HG03558 (cell line): Measurements from ENCODE around the gene TESK2.
"Not testable (repeated sequence)": the region's sequence is repeated elsewhere in the genome, so short reads cannot be mapped to it uniquely, and the experiment has no call there.

Experiments used
- ATAC-seq: cut with Tn5 transposase; IDR thresholded peaks from one replicate; pipeline ENCODE4 v1.9.1; 2021; ENCODE audit warnings: moderate number of reproducible peaks; ENCODE audit not compliant: unreplicated experiment; ENCODE audit errors: extremely low read depth

TESK2 gene

DNA sequence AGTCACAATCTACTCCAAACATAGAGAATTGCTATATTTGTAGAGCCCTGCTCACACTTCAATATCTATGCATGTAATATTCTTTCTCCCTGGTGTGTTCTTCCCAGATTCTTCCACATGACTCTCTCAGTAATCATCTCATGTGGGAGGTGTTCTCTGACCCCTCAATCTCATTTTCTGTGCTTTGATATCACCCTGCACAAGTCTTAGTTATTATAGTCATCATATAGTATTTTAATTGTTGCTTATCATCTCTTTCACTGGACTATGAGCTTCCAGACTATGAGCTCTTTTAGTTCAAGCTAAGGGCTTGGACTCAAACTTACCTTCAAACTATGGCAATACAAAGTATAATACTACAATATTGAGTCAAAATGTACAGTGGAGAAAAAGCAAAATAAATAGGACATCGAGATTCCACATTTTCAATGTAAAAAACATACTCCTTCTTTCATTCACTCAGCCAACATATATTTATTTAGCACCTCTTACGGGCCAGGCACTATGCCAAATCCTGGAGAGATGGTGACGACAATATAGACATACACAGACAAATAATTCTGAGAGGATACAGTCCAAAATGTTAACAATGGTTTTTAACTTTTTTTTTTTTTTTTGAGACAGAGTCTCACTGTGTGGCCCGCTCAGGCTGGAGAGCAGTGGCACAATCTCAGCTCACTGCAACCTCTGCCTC, 12.7 kb downstream of the TESK2 start:
- ATAC-seq: no peak

DNA sequence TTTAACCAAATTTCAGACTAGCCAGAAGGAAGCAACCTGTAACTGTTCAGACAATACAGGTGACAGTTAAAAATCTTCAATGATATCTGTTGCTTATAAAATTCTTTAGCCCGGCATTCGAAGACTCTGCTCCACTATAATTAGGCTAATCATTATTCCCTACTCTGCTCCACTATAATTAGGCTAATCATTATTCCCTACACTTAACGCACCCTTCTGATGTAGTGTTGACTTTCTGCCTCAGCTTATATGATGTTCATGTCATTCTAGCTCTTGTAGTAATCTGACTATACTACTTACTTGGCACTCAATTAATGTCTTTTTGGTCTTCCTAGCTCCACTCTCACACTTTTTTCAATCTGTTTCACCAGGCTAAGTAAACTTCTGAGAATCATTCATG, 13.3 kb downstream of the TESK2 start:
- no peak for ATAC-seq

DNA sequence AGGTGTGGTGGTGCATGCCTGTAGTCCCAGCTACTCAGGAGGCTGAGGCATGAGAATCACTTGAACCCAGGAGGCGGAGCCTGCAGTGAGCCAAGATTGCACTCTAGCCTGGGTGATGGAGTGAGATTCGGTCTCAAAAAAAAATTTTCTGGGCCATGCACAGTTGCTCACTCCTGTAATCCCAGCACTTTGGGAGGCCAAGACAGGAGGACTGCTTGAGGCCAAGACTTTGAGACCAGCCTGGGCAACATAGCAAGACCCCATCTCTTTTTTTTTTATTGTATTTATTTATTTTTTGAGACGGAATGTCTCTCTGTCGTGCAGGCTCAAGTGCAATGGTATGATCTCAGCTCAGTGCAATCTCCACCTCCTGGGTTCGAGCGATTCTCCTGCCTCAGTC, 16.8 kb downstream of the TESK2 start:
- ATAC-seq: not testable (repeated sequence)

DNA sequence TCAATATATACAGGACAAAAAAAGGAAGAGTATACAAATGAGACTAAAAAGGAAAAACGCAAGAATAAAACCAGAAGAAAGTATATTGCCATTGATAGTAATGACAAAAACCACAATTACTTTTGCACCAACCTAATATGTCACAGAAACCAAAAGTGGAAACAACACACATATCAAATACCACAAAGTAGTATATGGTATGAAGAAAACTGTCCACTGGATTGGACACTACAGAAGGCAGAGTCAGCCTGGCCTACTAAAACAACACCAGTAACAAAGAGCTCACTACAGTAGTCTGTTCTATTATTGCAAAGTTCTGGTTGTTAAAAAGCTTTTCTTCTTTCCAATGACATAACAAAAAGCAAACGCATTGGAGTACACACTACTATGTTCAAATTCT, 17.7 kb downstream of the TESK2 start:
- ATAC-seq: no peak

DNA sequence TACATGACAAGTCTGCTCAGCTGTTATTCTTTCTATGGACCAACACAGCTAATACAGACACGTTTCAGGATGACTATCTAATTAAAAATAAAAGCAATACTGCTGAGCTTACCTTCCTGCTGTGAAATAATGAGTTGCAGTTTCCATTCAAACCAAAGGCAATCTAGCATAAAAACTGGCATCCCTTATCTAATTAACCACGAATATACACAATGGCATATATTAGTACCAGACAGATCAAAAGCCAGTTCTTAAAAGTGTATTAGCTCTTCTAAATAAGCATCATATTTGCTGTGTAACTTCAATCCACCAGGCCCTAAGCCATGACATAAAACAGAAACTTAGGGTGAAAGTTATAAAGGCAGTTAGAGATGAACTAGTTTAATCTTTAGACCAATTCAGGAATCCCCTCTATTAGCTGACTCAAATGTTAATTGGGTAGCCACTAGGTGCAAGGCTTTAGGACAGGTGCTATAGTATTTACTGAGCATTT, 20.6 kb downstream of the TESK2 start:
- no peak for ATAC-seq

DNA sequence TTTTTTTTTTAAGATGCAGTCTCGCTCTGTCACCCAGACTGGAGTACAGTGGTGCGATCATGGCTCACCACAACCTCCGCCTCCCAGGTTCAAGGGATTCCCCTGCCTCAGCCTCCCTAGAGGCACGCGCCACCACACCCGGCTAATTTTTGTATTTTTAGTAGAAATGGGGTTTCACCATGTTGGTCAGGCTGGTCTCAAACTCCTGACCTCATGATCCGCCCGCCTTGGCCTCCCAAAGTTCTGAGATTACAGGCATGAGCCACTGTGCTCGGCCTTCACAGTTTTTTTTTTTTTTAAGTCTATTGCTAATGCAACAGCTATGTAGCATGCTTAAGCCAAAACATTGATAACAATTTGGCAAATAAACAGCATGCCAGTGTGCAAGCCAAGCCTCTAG, 23.6 kb downstream of the TESK2 start:
- not testable (repeated sequence) for ATAC-seq

DNA sequence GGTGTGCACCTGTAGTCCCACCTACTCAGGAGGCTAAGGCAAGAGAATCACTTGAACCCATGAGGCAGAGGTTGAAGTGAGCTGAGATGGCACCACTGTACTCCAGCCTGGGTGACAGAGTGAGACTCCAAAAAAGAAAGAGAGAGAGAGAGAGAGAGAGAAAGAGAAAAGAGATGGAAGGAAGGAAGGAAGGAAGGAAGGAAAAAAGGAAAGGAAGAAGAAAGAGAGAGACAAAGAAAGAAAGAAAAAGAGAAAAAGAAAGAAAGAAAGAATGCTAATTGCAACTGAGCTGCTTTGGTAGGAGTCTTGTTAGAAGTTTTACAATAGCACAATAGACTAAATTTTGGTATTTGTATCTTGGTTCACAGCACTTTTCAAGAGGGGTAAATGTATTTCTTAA, 25.7 kb downstream of the TESK2 start:
- ATAC-seq: no peak

DNA sequence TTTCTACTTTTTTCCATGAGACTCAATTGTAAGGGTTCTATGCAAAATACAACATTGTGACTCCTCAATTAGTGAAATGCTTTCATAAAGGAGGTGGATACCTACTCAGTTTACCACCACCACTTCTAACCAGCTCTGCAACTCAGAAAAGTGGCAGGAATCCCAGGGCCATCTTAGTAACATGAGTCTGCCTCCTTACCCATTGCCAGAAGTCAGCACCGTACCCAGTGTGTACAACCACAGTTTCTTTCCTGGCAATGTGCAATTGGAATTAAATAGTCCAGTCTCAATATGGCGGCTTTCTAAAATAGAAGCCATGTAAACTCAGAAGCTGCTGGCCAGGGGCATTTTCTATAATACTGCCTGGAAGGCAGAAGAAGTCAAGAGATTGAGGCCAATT, 32.1 kb downstream of the TESK2 start:
- ATAC-seq: no peak

DNA sequence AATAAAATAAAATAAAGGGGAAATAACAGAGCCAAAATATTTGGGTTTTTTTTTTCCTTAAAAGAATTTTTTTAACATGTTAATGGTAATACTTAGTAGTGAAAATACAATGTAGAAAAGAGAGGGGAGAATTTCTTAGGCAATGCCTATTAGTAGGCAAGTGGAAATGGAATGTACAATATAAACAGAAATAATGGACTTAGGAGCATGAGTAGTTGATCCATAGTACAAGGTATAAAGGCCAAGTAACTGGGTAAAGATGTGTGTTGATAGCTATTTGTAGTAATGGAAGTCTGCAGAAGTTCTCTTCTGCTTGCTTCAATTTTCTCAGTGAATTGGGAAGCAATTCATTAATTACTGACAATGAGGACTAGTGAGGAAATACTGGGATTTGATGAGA, 34.4 kb downstream of the TESK2 start:
- ATAC-seq: no peak

DNA sequence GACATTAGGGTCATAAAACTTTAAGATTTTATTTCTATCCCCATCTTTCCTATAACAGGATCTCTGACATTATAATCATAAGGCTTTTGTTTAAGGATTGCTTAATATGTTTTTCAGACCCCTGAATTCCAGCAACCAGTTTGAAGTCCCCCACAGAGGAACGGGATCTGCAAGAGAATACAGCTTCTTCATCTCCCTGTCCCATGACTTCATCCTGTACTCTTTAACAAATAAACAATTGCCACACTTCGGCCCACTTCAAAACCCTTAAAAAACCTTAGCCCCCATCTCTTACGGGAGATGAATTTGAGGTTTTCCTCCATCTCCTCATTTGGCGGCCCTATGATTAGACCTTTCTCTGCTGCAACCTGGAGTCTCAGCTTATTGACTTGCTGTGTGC, 35.8 kb downstream of the TESK2 start:
- no peak for ATAC-seq

DNA sequence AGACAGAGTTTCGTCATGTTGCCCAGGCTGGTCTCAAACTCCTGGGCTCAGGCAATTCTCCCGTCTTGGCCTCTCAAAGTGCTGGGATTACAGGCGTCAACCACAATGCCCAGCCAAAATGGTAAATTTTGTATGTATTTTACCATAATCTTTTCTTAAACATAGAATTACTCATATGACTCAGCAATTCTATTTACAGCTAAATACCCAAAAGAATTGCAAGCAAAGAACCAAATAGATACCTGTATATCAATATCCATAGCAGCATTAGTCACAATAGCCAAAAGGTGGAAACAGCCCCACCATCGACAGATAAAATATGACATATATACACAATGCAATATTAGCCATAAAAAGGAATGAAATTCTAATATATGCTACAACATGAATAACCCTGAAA, 36.5 kb downstream of the TESK2 start:
- ATAC-seq: no peak

DNA sequence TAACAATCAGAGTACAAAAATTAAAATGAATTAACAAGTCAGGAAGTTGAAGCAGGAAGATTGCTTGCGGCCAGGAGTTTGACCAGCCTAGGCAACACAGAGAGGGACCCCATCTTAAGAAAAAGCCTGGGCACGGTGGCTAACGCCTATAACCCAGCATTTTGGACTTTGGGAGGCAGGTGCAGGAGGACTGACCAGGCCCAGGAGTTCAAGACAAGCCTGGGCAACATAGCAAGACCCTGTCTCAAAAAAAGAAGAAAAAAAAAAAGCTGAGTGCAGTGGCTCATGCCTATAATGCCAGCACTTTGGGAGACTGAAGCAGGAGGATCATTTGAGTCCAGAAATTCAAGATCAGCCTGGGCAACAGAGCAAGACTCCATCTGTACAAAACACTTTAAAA, 38.5 kb downstream of the TESK2 start:
- no peak for ATAC-seq

DNA sequence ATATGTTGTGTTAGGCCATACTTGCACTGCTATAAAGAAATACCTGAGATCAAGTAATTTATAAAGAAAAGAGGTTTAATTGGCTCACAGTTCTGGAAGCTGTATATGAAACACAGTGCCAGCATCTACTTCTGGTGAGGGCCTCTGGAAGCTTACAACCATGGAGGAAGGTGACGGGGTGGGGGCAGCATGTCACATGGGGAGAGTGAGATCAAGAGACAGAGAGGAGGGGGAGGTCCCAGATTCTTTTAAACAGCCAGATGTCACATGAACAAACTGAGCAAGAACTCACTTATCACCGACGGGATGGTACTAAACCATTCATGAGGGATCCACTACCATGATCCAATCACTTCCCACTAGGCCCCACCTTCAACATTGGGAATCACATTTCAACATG, 42.6 kb downstream of the TESK2 start:
- ATAC-seq: no peak

DNA sequence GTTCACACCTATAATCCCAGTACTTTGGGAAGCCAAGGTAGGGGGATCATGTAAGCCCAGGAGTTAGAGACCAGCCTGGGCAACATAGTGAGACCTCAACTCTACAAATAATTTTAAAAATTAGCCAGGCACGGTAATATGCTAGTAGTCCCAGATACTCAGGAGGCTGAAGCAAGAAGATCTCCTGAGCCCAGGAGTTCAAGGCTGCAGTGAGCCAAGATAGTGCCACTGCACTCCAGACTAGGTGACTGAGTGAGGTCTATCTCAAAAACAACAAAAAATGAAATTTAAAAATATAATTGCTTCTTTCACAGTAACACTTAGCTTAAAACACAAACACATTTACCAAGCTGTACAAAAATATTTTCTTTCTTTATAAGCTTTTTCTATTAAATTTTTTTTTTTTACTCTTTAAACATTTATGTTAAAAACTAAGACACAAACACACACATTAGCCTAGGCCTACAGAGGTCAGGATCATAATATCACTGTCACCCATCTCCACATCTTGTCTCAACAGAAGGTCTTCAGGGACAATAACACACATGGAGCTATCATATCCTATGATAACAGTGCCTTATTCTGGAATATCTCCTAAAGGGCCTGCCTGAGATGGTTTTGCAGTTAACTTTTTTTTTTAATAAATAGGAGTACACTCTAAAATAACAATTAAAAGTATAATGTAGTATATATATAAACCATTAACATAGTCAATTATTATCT, 43.9 kb downstream of the TESK2 start:
- no peak for ATAC-seq

DNA sequence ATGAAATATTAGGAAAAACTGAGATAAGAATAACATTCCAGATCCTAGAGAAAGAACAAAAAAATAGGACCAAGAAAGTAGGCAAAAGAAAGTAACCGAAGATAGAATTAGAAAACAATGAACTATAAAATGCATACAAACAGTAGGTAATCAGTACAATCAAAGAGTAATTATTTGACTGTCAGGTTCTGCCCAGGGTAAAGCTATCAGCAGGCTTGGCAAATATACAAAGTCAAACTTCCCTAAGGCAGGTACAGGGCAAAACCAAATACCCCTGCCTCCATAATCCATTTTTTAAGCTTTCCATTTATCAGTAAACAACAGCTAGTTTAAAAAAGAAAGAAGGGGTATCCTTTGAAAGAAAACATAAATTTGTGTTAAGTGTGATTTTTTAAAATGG, 44.4 kb downstream of the TESK2 start:
- ATAC-seq: no peak

DNA sequence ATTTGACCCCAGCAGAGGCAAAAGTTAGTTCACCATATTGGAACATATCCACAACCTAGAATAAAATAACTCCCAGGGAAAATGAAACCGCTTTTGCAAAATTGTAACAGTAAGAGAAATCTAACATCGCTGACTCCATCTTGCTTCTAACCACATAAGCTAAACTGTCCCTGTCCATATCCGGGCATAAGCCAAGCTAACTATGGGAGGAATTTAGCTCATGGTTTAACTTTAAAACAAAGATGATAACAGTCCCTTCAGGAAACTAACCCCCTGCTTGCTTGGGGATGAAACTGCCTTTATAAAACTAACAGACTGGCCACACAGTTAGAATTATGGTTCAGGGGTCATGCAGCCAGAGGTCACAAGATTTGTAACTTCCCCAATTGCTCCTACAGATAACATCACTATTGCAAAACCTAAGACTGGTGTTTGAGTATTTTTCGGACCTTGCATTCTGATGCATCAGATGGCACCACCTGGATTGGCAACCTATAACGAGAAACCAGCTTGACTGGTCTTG, 46.3 kb downstream of the TESK2 start:
- no peak for ATAC-seq

DNA sequence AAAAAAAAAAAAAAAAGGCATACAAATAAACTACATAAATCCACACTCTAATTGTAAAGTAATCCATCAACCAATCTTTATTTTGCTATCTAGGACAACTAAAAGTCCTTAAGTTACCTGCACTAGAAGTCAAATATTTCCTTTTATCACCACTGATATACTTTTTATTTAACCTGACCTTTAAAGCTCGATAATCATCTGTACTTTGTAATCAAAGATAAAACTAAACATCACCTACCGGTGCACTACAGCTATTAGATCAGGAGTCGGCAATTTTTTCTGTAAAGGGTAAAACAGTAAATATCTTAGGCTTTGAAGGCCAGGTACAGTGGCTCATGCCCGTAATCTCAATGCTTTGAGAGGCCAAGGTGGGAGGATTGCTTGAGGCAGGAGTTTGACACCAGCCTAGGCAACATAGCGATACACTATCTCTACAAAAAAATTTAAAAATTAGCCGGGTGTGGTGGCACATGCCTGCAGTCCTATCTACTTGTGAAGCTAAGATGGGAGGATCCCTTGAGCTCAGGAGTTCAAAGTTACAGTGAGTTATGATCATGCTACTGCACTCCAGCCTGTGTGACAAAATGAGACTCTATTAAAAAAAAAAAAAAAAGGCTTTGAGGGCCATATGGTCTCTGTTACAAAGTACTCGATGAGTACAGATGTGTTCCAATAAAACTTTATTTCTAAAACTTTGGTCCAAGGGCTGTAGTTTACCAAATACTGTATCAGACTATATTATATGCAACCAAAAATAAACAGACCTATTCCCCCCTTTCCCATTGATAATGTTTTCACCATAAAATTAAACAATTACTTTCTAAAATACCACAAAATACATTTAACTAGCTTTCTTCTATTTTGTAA, 47.1 kb downstream of the TESK2 start:
- ATAC-seq: no peak

DNA sequence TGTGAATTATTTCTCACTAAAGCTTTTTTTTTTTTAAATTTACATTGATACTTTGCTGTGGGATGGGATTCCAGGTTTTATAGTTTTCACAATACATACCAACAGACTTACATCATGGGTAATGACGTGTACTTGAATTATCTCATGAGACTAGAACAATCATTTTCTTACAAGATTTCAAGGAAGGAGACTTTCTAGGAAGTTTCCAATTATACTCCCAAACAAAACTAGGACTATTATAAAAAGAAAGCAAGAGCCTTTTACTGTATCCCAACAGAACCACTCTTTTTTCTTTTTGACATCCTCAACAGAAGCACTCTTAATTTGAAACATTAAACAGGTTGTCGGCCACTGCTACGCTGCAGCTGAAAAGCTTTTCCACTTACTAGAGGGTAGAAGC, 48.7 kb downstream of the TESK2 start:
- no peak for ATAC-seq

DNA sequence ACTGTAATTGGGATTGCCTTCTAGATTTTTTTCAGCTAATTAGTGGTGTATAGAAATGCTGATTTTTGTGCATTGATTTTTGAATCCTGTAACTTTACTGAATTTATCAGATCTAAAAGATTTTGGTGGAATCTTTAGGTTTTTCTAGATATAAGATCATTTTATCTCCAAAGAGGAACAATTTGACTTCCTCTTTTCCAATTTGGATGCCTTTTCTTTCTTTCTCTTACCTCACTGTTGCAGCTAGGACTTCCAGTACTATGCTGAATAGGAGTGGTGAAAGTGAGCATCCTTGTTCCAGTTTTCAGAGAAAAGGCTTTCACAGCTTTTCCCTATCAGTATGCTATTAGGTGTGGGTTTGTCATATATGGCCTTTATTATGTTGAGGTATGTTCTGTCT, 53.6 kb downstream of the TESK2 start:
- no peak for ATAC-seq

DNA sequence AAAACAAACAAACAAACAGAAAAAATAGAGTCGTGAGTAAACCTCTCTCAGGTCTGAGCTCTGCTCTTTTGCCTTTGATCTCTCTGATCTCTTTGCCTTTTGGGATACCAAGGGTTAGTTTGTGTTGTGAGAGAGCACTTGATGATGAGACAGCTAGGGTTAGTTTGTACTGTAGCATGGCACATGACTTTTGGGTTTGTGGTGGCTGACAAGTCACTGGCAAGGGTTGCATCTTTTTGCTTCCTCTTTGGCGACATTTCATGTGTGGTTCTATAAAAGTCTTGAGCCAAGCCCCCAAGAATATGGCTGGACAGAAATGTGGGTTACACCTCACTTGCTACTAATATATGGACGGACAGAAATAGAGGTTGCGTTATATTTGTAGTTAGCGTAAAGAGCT, 60.5 kb downstream of the TESK2 start:
- ATAC-seq: no peak
